Measurements from ENCODE around the gene NRL.
"Not testable (repeated sequence)": the region's sequence is repeated elsewhere in the genome, so short reads cannot be mapped to it uniquely, and the experiment has no call there.

NRL gene

GRCh38 chr14:24063263-24063836 lies 51.4 kb downstream of the NRL start:
- DNase-seq = no peak

- no peak for DNase-seq
Measured at GRCh38 chr14:24062216-24062980, 52.4 kb downstream of the NRL start.

- no peak for DNase-seq
Measured at GRCh38 chr14:24060984-24061913, 53.5 kb downstream of the NRL start.

- no peak for DNase-seq
Measured at GRCh38 chr14:24060443-24060842, 54.3 kb downstream of the NRL start.

- DNase-seq = no peak
Measured at GRCh38 chr14:24059841-24060388, 54.8 kb downstream of the NRL start.

- DNase-seq = no peak
Measured at GRCh38 chr14:24058951-24059475, 55.7 kb downstream of the NRL start.

- DNase-seq = no peak
Measured at GRCh38 chr14:24058260-24058950, 56.3 kb downstream of the NRL start.

GRCh38 chr14:24057867-24058259 lies 56.9 kb downstream of the NRL start:
- no peak for DNase-seq

GRCh38 chr14:24057271-24057670 lies 57.5 kb downstream of the NRL start:
- no peak for DNase-seq

- no peak for DNase-seq
Measured at GRCh38 chr14:24056800-24057184, 58.0 kb downstream of the NRL start.

GRCh38 chr14:24055971-24056799 lies 58.6 kb downstream of the NRL start:
- no peak for DNase-seq

GRCh38 chr14:24054646-24055045 lies 60.1 kb downstream of the NRL start:
- no peak for DNase-seq

GRCh38 chr14:24054324-24054641 lies 60.5 kb downstream of the NRL start:
- no peak for DNase-seq

- no peak for DNase-seq
Measured at GRCh38 chr14:24053548-24054323, 61.0 kb downstream of the NRL start.

GRCh38 chr14:24052656-24053547 lies 61.8 kb downstream of the NRL start:
- DNase-seq = no peak

- no peak for DNase-seq
Measured at GRCh38 chr14:24051789-24052655, 62.7 kb downstream of the NRL start, which contains the start of gene CARMIL3. Gene CARMIL3 (plus strand): TSS chr14:24052009. CDS start chr14:24052154, 145 bp downstream.

- no peak for DNase-seq
Measured at GRCh38 chr14:24051176-24051788, 63.5 kb downstream of the NRL start.

GRCh38 chr14:24050753-24051152 lies 64.0 kb downstream of the NRL start:
- not testable (repeated sequence) for DNase-seq

Measured in SIG-M5 (cell line).